ENCODE data around the gene TF.

DNA sequence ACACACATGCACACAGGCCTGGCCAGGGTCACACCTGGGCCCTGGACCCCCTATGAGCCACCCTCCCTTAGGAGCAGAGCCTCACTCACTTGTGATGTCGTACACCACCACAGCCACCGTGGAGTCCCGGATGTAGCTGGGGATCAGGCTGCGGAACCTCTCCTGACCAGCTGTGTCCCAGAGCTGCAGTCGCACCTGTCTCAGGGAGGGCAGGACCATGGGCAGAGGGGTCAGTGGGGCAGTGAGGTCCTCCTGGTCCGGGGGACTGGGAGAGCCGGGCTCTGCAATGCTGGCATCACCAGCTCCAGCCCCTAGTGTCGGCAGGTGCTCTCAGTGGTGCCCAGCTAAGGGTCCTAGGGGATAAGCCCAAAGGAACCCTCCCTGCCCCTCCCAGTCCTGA is 95.0 kb downstream of the TF start:
- no peak for TF ChIP-seq SP1 (IDR thresholded peaks at IDR 0.05; ENCODE audit: low read depth, low read length)
- no peak for TF ChIP-seq POLR2A (IDR thresholded peaks at IDR 0.05; ENCODE audit: control extremely low read depth in 1 of 2, low read depth in 2 of 2, low read length in 2 of 2)
- TF ChIP-seq USF2 (IDR thresholded peaks at IDR 0.05; ENCODE audit: low read length) = no peak
- no peak for TF ChIP-seq NRF1 (IDR thresholded peaks at IDR 0.05; ENCODE audit: low read depth, low read length)
- TF ChIP-seq CTCF (IDR thresholded peaks at IDR 0.05; ENCODE audit: control extremely low read depth in 1 of 3, insufficient read depth in 1 of 3, low read depth in 1 of 3, low read length in 3 of 3) = no peak
- no peak for TF ChIP-seq RNF2 (IDR thresholded peaks at IDR 0.05; ENCODE audit: borderline replicate concordance, low read depth, low read length, missing control alignments, poor library complexity, severe bottlenecking)
